HEK293 (cell line): Measurements from ENCODE around the gene CD200.

ENCODE experiments used
- CTCF ChIA-PET: fragments of 350-600 bp; formaldehyde crosslinking; extraction: SDS; loops from one replicate; lab custom pipeline; 2021; ENCODE audit warnings: antibody characterized with exemption; lab: Yijun Ruan, JAX
- POLR2A ChIA-PET: fragments of 300-600 bp; formaldehyde crosslinking; extraction: SDS; loops from one replicate; lab custom pipeline; 2020; ENCODE audit warnings: antibody characterized with exemption, inconsistent platforms; lab: Yijun Ruan, JAX
- H3K27ac ChIP-seq: fragments of 200-500 bp; sonication (Bioruptor generic); 2 replicates; pipeline ENCODE4 v1.5.1; 2014; ENCODE audit warnings: low read depth, low read length, control low read depth, inconsistent platforms; ENCODE audit errors: extremely low read depth
- H3K36me3 ChIP-seq, 2 experiments: fragments of 200-500 bp in 1 of 2; sonication (Bioruptor generic) in 1 of 2; 1 replicate in 1 of 2; 2 replicates in 1 of 2; pipeline ENCODE4 v1.5.1; 2014 to 2017; ENCODE audit warnings: inconsistent platforms in 2 of 2, low read length in 2 of 2; ENCODE audit not compliant: control insufficient read depth in 2 of 2, insufficient read depth in 1 of 2
- H3K4me1 ChIP-seq: fragments of 200-500 bp; sonication (Bioruptor generic); 2 replicates; pipeline ENCODE4 v1.5.1; 2014; ENCODE audit warnings: mild to moderate bottlenecking, low read length, inconsistent platforms; ENCODE audit not compliant: control insufficient read depth, insufficient read depth
- H3K4me3 ChIP-seq: 2 replicates; pipeline ENCODE4 v1.5.1; 2011; ENCODE audit warnings: low read depth, mild to moderate bottlenecking, control low read depth, low read length, moderate library complexity
- H3K9me3 ChIP-seq: fragments of 200-500 bp; sonication (Bioruptor generic); 2 replicates; pipeline ENCODE4 v1.5.1; 2014; ENCODE audit warnings: low read depth, low read length, inconsistent platforms; ENCODE audit not compliant: control insufficient read depth, insufficient read depth
- REPIN1 ChIP-seq: fragments of 450-650 bp; formaldehyde crosslinking; IDR thresholded peaks from 2 replicates; pipeline ENCODE4 v1.5.1; 2017; ENCODE audit warnings: missing biosample characterization, missing genetic modification characterization, low read depth
- WT1 ChIP-seq: fragments of 450-650 bp; formaldehyde crosslinking; IDR thresholded peaks from 2 replicates; pipeline ENCODE4 v1.5.1; 2016; ENCODE audit warnings: missing biosample characterization, missing genetic modification characterization
- ZNF121 ChIP-seq: fragments of 450-650 bp; formaldehyde crosslinking; IDR thresholded peaks from 2 replicates; pipeline ENCODE4 v1.5.1; 2016; ENCODE audit warnings: missing biosample characterization, missing genetic modification characterization
- ZNF311 ChIP-seq: fragments of 450-650 bp; formaldehyde crosslinking; IDR thresholded peaks from 2 replicates; pipeline ENCODE4 v1.5.1; 2017; ENCODE audit warnings: missing biosample characterization, missing genetic modification characterization, borderline replicate concordance
- ZNF366 ChIP-seq: fragments of 450-650 bp; formaldehyde crosslinking; conservative IDR thresholded peaks from 2 replicates; pipeline ENCODE4 v1.5.1; 2016; ENCODE audit warnings: missing biosample characterization, missing genetic modification characterization
- ZNF426 ChIP-seq: fragments of 450-650 bp; formaldehyde crosslinking; IDR thresholded peaks from 2 replicates; pipeline ENCODE4 v1.5.1; 2017; ENCODE audit warnings: missing biosample characterization, missing genetic modification characterization, mild to moderate bottlenecking, inconsistent platforms, moderate library complexity
- ZNF510 ChIP-seq: fragments of 450-650 bp; formaldehyde crosslinking; IDR thresholded peaks from 2 replicates; pipeline ENCODE4 v1.5.1; 2018; ENCODE audit warnings: mild to moderate bottlenecking, missing genetic modification characterization, missing biosample characterization; ENCODE audit not compliant: insufficient replicate concordance
- ZNF664 ChIP-seq: fragments of 450-650 bp; formaldehyde crosslinking; IDR thresholded peaks from 2 replicates; pipeline ENCODE4 v1.5.1; 2016; ENCODE audit warnings: missing biosample characterization, missing genetic modification characterization
- ZNF670 ChIP-seq: fragments of 450-650 bp; formaldehyde crosslinking; IDR thresholded peaks from 2 replicates; pipeline ENCODE4 v1.5.1; 2016; ENCODE audit warnings: missing biosample characterization, missing genetic modification characterization, low read depth
- ZNF701 ChIP-seq: fragments of 450-650 bp; formaldehyde crosslinking; IDR thresholded peaks from 2 replicates; pipeline ENCODE4 v1.5.1; 2016; ENCODE audit warnings: missing biosample characterization, missing genetic modification characterization
- ZNF791 ChIP-seq: fragments of 450-650 bp; formaldehyde crosslinking; IDR thresholded peaks from 2 replicates; pipeline ENCODE4 v1.5.1; 2016; ENCODE audit warnings: missing biosample characterization, missing genetic modification characterization
- ZSCAN30 ChIP-seq: fragments of 450-650 bp; IDR thresholded peaks from 2 replicates; pipeline ENCODE4 v1.5.1; 2018; ENCODE audit warnings: missing biosample characterization, mild to moderate bottlenecking, missing genetic modification characterization, moderate library complexity
- TF ChIP-seq, protein P1 (sequence below): fragments of 450-650 bp; formaldehyde crosslinking; IDR thresholded peaks from 2 replicates; pipeline ENCODE4 v1.5.1; 2016; ENCODE audit warnings: missing biosample characterization, missing genetic modification characterization

Gene CD200

DNA sequence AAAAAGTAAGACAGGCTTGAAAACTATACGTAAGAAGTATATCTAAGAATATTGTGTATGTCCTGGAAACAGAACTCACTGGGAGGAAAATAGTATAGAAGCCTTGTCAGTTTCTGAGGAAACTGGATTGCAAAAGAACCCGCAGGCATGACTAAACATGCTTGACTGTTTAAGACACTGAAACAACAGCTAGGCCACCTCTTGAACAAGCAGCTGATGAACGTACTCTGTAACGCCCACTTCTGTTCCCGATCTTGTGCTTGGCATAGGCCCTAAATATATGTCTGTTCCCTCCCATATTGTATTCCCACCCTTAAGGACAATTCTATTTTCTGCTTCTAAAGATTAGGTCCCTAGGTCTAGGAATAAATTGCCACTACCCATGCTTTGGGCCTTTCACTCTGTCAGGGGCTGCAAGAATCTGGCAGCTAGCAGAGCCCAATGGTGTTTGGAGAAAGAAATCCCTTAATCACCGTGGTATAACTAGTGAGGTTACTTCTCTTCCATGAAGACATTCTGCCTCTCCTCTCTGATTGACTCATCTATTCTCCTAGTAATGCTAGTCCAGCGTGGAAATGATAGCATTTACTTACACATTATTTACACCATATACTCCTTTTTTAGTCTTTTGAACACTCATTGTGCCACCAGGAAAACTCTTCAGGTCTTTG, 46.2 kb downstream of the CD200 start:
- Histone ChIP-seq H3K4me3 (no peak overlapping the region), H3K27ac (no peak overlapping the region), H3K4me1 (no peaks in the 10 kb centered on the region), H3K36me3 (no peaks in the 10 kb centered on the region), H3K9me3 (no peaks in the 10 kb centered on the region)
- ChIA-PET CTCF (no interaction called here), POLR2A (no interaction called here)
- TF ChIP-seq ZSCAN30 (tag by site-specific recombination) (no peak), ZNF791 (tag by site-specific recombination) (no peak)

DNA sequence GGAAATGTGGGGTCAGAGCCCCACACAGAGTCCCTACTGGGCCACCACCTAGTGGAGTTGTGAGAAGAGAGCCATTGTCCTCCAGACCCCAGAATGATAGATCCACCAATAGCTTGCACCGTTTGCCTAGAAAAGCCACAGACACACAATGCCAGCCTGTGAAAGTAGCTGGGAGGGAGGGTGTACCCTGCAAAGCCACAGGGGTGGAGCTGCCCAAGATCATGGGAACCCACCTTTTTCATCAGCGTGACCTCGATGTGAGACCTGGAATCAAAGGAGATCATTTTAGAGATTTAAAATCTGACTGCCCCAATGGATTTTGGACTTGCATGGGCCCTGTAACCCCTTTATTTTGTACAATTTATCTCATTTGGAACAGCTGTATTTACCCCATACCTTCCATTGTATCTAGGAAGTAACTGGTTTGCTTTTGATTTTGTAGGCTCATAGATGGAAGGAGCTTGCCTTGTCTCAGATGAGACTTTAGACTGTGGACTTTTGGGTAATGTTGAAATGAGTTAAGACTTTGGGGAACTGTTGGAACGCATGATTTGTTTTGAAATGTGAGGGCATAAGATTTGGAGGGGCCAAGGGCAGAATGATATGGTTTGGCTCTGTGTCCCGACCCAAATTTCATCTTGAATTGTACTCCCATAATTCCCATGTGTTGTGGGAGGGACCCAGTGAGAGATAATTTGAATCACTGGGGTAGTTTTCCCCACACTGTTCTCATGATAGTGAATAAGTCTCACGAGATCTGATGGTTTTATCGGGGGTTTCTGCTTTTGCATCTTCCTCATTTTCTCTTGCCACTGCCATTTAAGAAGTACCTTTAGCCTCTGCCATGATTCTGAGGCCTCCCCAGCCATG, 49.0 kb downstream of the CD200 start:
- Histone ChIP-seq H3K4me3 (no peak overlapping the region), H3K36me3 (no peaks in the 10 kb centered on the region), H3K4me1 (no peaks in the 10 kb centered on the region), H3K9me3 (no peaks in the 10 kb centered on the region), H3K27ac (no peak overlapping the region)
- ChIA-PET CTCF (interaction anchor here (0.6 kb wide), 1 partner anchor 150 kb away, joined by 3 read pairs; no protein-coding TSS in a partner anchor), POLR2A (no interaction called here)
- TF ChIP-seq REPIN1 (tag by site-specific recombination), result no peak

DNA sequence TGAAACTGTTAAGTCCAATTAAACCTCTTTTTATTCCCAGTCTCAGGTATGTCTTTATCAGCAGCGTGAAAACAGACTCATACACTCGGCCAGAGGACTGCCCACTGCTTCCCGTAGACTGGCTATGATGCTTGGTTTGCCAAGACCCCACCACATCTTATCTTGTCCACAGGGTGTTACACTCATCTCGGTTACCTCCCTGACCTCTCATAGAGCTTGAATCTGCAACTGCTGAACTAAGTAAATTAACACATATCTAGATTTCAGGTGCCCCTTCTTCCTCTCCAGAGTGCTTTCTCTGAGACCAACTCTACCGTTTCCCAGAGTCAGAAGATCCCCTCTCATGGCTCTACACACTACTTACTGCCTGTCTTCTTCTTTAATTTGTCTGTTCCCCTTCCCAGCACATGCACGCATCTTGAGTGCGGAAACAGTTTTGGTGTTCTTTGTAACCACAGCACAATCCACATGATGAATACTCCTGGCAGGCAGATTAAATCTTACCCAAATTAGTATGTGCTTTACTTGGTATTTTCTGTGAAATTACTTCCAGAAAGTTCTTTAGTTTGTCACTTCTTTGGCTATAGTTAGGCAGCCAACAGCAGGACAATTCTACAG, 49.7 kb downstream of the CD200 start:
- H3K36me3 ChIP-seq, result no peaks in the 10 kb centered on the region
- CTCF ChIA-PET, result interaction anchor here (0.6 kb wide), 1 partner anchor 151 kb away, joined by 3 read pairs; no protein-coding TSS in a partner anchor
- no peaks in the 10 kb centered on the region for H3K4me1 ChIP-seq
- H3K9me3 ChIP-seq, result no peaks in the 10 kb centered on the region
- no peak overlapping the region for H3K4me3 ChIP-seq
- TF ChIP-seq ZNF791 (tag by site-specific recombination) (no peak), ZNF510 (tag by site-specific recombination) (no peak), ZNF121 (tag by site-specific recombination) (no peak), ZNF311 (tag by site-specific recombination) (no peak), ZNF664 (no peak), ZNF366 (tag by site-specific recombination) (no peak), ZNF426 (tag by site-specific recombination) (no peak), ZNF701 (tag by site-specific recombination) (no peak), WT1 (tag by site-specific recombination) (no peak), REPIN1 (tag by site-specific recombination) (no peak), ZNF670 (tag by site-specific recombination) (no peak)
- TF ChIP-seq, protein P1, sequence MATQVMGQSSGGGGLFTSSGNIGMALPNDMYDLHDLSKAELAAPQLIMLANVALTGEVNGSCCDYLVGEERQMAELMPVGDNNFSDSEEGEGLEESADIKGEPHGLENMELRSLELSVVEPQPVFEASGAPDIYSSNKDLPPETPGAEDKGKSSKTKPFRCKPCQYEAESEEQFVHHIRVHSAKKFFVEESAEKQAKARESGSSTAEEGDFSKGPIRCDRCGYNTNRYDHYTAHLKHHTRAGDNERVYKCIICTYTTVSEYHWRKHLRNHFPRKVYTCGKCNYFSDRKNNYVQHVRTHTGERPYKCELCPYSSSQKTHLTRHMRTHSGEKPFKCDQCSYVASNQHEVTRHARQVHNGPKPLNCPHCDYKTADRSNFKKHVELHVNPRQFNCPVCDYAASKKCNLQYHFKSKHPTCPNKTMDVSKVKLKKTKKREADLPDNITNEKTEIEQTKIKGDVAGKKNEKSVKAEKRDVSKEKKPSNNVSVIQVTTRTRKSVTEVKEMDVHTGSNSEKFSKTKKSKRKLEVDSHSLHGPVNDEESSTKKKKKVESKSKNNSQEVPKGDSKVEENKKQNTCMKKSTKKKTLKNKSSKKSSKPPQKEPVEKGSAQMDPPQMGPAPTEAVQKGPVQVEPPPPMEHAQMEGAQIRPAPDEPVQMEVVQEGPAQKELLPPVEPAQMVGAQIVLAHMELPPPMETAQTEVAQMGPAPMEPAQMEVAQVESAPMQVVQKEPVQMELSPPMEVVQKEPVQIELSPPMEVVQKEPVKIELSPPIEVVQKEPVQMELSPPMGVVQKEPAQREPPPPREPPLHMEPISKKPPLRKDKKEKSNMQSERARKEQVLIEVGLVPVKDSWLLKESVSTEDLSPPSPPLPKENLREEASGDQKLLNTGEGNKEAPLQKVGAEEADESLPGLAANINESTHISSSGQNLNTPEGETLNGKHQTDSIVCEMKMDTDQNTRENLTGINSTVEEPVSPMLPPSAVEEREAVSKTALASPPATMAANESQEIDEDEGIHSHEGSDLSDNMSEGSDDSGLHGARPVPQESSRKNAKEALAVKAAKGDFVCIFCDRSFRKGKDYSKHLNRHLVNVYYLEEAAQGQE, result no peak
- POLR2A ChIA-PET, result no interaction called here
- no peak overlapping the region for H3K27ac ChIP-seq
